ENCODE data around the gene MID1. TPM values are rescaled to one million over a fixed set of nuclear protein-coding genes. Genes with fewer than 3 reads are reported as not detected.

The MID1 gene
- polyA plus RNA-seq, 3 donors = 0.05 to 0.10 TPM; not detected in 1

DNA sequence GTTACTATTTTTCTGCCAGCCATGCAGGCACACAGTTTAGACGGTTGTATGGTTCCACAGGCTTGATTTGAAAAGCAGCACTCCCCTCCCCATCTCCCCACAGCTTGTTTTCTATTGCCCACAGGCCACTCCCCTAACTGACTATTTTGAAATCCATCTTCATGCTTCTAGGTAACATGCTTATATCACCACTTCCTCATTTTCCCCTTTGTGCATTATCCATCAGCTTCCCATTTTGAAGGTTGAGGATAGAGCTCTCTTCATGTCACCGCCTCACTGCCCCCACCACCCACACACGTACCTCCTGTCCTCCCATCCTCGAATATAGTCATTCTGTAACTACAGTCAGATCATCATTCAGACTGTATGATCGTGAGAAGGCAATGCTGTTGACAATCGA lies 224.7 kb downstream of the MID1 start:
- no peaks in the 10 kb centered on the region for H4K20me1 ChIP-seq (ENCODE audit: insufficient read depth, low read length)
- H3K4me1 ChIP-seq (ENCODE audit: control insufficient read depth in 1 of 2, insufficient read depth in 2 of 2, low read length in 2 of 2) = peaks cover 21 to 29% of the 10 kb centered on the region in 2 donors
- no peaks in the 10 kb centered on the region for H3K79me2 ChIP-seq (ENCODE audit: insufficient read depth, low read length)
- intact Hi-C loops (cut with micrococcal nuclease) = no loop called here
- H3K4me2 ChIP-seq (replicated peaks; ENCODE audit: extremely low read depth, low read length, poor library complexity, severe bottlenecking) = no peak overlapping the region
- Mint-ChIP-seq H3K4me1 (peaks cover 37% of the 10 kb centered on the region), H3K4me3 (no peak overlapping the region), H3K27ac (peak overlapping the region in 2 of 7 donors; percentile 42 to 76), H3K27me3 (ENCODE audit: low read depth in 3 of 3) (peaks cover 0 to 2% (median 0%) of the 10 kb centered on the region in 3 donors), H3K36me3 (no peaks in the 10 kb centered on the region), H3K9me3 (peaks cover 0 to 4% (median 1%) of the 10 kb centered on the region in 7 donors)
- H3K9ac ChIP-seq (ENCODE audit: insufficient read depth, low read length, poor library complexity, severe bottlenecking) = no peak overlapping the region
- no CpG with 5 or more reads among the region's 6 CpGs for WGBS (ENCODE audit: insufficient coverage)
- H3K27ac ChIP-seq (ENCODE audit: low read depth in 1 of 2, low read length in 2 of 2) = no peak overlapping the region
- H3K27me3 ChIP-seq (ENCODE audit: control insufficient read depth in 2 of 2, insufficient read depth in 2 of 2, low read length in 2 of 2) = no peaks in the 10 kb centered on the region
- H3K4me3 ChIP-seq (replicated peaks in 1 of 3; ENCODE audit: low read depth in 2 of 3, low read length in 3 of 3) = no peak overlapping the region
- no peak overlapping the region for H2AFZ ChIP-seq (ENCODE audit: insufficient read depth, low read depth, low read length, poor library complexity, severe bottlenecking)
- H3K36me3 ChIP-seq (replicated peaks in 1 of 2; ENCODE audit: control insufficient read depth in 1 of 2, insufficient read depth in 2 of 2, low read length in 2 of 2) = no peaks in the 10 kb centered on the region
- TF ChIP-seq, protein P1, sequence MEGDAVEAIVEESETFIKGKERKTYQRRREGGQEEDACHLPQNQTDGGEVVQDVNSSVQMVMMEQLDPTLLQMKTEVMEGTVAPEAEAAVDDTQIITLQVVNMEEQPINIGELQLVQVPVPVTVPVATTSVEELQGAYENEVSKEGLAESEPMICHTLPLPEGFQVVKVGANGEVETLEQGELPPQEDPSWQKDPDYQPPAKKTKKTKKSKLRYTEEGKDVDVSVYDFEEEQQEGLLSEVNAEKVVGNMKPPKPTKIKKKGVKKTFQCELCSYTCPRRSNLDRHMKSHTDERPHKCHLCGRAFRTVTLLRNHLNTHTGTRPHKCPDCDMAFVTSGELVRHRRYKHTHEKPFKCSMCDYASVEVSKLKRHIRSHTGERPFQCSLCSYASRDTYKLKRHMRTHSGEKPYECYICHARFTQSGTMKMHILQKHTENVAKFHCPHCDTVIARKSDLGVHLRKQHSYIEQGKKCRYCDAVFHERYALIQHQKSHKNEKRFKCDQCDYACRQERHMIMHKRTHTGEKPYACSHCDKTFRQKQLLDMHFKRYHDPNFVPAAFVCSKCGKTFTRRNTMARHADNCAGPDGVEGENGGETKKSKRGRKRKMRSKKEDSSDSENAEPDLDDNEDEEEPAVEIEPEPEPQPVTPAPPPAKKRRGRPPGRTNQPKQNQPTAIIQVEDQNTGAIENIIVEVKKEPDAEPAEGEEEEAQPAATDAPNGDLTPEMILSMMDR (IDR thresholded peaks at IDR 0.05) = no peak
- DNase-seq = peak; percentile 15 to 32 (median 29)
- no peaks in the 10 kb centered on the region for H3K9me3 ChIP-seq (replicated peaks in 1 of 2; ENCODE audit: control insufficient read depth in 1 of 2, insufficient read depth in 1 of 2, low read length in 2 of 2)

Small RNAs within 50 kb of the gene (small RNA-seq; reads per million reads assigned to genes)
- gene RNU6-800P (ENCODE audit: insufficient read length, low read depth) = not detected
